Measurements from ENCODE around the gene ARHGEF18.

ARHGEF18 gene

DNA sequence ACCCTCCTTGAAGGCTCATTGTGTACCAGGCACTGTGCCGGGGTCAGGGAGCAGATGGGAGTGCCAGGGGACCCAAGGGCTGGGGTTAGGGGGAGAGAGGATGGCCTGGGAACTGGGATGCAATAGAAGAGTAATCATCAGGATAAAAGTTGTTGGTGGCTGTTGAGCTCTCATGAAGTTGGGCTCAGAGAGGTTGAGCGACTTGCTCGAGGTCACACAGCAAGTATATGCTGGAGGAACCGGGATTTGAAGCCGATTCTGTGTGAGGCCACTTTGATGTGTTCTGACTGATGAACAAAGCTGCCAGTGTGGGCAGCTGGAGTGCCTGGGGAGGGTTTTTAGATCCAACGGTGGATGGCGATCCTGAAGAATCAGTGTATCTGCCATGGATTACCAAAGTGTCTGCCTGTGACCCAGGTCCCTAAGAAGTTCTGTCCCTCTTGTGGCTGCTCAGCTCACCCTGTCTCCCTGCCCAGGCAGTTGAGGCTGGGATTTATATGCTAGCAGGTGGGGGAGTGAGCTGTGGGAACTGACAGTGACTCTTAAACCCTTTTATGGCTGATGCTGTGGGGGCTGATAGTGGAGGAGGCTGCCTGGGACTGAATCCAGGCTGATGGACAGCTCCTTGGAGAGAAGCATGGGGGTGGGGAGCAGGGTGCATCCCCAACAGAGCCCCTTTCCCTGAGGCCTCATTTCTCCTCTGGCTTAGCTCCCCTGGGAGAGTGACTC lies 8.3 kb downstream of the ARHGEF18 start:
- TF ChIP-seq ZNF565 (CRISPR knock-in tag; conservative IDR thresholded peaks at IDR 0.05; ENCODE audit: low read depth) (no peak), TOX (CRISPR knock-in tag; IDR thresholded peaks at IDR 0.05; ENCODE audit: borderline replicate concordance) (no peak), GLIS3 (CRISPR knock-in tag; IDR thresholded peaks at IDR 0.05) (no peak), ISL1 (CRISPR knock-in tag; IDR thresholded peaks at IDR 0.05) (no peak)
- TF ChIP-seq, protein P1, sequence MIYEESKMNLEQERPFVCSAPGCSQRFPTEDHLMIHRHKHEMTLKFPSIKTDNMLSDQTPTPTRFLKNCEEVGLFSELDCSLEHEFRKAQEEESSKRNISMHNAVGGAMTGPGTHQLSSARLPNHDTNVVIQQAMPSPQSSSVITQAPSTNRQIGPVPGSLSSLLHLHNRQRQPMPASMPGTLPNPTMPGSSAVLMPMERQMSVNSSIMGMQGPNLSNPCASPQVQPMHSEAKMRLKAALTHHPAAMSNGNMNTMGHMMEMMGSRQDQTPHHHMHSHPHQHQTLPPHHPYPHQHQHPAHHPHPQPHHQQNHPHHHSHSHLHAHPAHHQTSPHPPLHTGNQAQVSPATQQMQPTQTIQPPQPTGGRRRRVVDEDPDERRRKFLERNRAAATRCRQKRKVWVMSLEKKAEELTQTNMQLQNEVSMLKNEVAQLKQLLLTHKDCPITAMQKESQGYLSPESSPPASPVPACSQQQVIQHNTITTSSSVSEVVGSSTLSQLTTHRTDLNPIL (CRISPR knock-in tag; IDR thresholded peaks at IDR 0.05; ENCODE audit: low read depth), result no peak
- ATAC-seq, result no peak

DNA sequence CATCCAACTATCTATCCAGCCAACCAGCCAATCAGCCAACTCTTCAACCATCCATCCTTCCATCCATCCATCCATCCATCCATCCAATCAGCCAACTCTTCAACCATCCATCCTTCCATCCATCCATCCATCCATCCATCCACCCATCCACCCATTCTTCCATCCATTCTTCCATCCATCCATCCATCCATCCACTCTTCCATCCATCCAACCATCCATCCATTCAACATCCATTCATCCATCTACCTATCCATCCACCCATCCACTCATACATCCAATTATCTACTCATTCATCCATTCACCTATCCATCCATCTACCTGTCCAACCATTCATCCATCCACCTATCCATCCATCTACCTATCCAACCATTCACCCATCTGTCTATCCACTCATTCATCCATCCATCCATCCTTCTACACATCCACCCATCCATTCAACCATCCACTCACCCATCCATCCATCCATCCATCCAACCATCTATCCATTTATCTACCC lies 9.4 kb downstream of the ARHGEF18 start:
- no peak for ATAC-seq

DNA sequence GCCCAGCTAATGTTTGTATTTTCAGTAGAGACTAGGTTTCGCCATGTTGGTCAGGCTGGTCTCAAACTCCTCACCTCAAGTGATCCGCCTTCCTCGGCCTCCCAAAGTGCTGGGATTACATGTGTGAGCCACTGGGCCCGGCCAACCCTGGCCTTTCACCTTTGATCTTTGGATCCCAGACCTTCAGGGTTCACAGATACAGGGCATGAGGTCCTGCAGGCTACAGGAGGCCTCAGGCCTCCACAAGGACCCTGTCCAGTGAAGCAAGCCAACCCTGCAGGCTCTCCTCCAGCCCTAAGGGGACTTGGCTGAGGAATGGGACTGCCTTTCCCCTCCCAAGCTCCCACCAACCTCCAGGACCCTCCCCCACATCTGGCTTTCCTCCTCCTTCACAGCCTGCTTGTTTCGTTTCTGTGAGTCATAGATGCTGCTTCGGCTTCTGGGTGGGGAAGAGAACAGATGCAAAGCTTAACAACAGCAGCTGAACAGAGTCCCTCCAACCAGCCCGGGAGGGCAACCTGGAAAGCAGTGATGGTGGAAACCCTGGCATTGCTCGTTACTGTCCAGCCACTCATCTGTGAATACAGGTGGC lies 11.8 kb downstream of the ARHGEF18 start:
- no peak for ATAC-seq
- TF ChIP-seq ESRRG (CRISPR knock-in tag; IDR thresholded peaks at IDR 0.05) (no peak), ZNF565 (CRISPR knock-in tag; conservative IDR thresholded peaks at IDR 0.05; ENCODE audit: low read depth) (no peak), ZNF8 (CRISPR knock-in tag; IDR thresholded peaks at IDR 0.05) (no peak), ARNTL (CRISPR knock-in tag; IDR thresholded peaks at IDR 0.05; ENCODE audit: borderline replicate concordance, low read depth) (no peak), OSR1 (CRISPR knock-in tag; IDR thresholded peaks at IDR 0.05) (no peak)
- TF ChIP-seq, protein P2, sequence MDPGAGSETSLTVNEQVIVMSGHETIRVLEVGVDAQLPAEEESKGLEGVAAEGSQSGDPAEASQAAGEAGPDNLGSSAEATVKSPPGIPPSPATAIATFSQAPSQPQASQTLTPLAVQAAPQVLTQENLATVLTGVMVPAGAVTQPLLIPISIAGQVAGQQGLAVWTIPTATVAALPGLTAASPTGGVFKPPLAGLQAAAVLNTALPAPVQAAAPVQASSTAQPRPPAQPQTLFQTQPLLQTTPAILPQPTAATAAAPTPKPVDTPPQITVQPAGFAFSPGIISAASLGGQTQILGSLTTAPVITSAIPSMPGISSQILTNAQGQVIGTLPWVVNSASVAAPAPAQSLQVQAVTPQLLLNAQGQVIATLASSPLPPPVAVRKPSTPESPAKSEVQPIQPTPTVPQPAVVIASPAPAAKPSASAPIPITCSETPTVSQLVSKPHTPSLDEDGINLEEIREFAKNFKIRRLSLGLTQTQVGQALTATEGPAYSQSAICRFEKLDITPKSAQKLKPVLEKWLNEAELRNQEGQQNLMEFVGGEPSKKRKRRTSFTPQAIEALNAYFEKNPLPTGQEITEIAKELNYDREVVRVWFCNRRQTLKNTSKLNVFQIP (CRISPR knock-in tag; IDR thresholded peaks at IDR 0.05; ENCODE audit: borderline replicate concordance, low read depth), result no peak

More for the DNA sequence above, 9.4 kb downstream of the ARHGEF18 start:
- TF ChIP-seq ISL1 (CRISPR knock-in tag; IDR thresholded peaks at IDR 0.05) (no peak), ESRRG (CRISPR knock-in tag; IDR thresholded peaks at IDR 0.05) (no peak), TOX (CRISPR knock-in tag; IDR thresholded peaks at IDR 0.05; ENCODE audit: borderline replicate concordance) (no peak), OSR1 (CRISPR knock-in tag; IDR thresholded peaks at IDR 0.05) (no peak), RARB (CRISPR knock-in tag; IDR thresholded peaks at IDR 0.05) (no peak), ZC3H10 (CRISPR knock-in tag; IDR thresholded peaks at IDR 0.05) (no peak)
- TF ChIP-seq, protein P3, sequence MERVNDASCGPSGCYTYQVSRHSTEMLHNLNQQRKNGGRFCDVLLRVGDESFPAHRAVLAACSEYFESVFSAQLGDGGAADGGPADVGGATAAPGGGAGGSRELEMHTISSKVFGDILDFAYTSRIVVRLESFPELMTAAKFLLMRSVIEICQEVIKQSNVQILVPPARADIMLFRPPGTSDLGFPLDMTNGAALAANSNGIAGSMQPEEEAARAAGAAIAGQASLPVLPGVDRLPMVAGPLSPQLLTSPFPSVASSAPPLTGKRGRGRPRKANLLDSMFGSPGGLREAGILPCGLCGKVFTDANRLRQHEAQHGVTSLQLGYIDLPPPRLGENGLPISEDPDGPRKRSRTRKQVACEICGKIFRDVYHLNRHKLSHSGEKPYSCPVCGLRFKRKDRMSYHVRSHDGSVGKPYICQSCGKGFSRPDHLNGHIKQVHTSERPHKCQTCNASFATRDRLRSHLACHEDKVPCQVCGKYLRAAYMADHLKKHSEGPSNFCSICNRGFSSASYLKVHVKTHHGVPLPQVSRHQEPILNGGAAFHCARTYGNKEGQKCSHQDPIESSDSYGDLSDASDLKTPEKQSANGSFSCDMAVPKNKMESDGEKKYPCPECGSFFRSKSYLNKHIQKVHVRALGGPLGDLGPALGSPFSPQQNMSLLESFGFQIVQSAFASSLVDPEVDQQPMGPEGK (CRISPR knock-in tag; IDR thresholded peaks at IDR 0.05; ENCODE audit: borderline replicate concordance), result no peak

DNA sequence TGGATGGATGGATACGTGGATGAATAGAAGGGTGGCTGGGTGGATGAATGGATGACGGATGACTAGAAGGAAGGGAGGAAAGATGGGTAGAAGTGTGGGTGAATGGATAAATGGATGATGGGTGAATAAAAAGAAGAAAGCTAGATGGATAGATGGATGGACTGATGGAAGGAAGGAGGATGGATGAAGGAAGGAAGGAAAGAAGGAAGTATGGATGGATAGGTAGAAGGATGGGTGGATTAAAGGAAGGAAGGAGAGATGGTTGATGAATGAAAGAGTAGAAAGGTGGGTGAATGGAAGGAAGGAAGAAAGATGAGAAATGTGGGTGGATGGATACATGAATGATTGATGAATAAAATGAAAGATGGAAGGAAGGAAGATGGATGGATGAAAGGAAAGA lies 14.5 kb downstream of the ARHGEF18 start:
- ATAC-seq, result no peak
- TF ChIP-seq ZNF70 (CRISPR knock-in tag; IDR thresholded peaks at IDR 0.05), result no peak
- TF ChIP-seq, protein P1 (CRISPR knock-in tag; IDR thresholded peaks at IDR 0.05; ENCODE audit: low read depth), result no peak
- no peak for TF ChIP-seq CSDC2 (CRISPR knock-in tag; IDR thresholded peaks at IDR 0.05)
- TF ChIP-seq ZFP30 (CRISPR knock-in tag; IDR thresholded peaks at IDR 0.05), result no peak
- TF ChIP-seq, protein P4, sequence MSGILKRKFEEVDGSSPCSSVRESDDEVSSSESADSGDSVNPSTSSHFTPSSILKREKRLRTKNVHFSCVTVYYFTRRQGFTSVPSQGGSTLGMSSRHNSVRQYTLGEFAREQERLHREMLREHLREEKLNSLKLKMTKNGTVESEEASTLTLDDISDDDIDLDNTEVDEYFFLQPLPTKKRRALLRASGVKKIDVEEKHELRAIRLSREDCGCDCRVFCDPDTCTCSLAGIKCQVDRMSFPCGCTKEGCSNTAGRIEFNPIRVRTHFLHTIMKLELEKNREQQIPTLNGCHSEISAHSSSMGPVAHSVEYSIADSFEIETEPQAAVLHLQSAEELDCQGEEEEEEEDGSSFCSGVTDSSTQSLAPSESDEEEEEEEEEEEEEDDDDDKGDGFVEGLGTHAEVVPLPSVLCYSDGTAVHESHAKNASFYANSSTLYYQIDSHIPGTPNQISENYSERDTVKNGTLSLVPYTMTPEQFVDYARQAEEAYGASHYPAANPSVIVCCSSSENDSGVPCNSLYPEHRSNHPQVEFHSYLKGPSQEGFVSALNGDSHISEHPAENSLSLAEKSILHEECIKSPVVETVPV (CRISPR knock-in tag; IDR thresholded peaks at IDR 0.05), result no peak
- TF ChIP-seq, protein P2 (CRISPR knock-in tag; IDR thresholded peaks at IDR 0.05; ENCODE audit: borderline replicate concordance, low read depth), result no peak
- TF ChIP-seq, protein P3 (CRISPR knock-in tag; IDR thresholded peaks at IDR 0.05; ENCODE audit: borderline replicate concordance), result no peak
- no peak for TF ChIP-seq ZNF565 (CRISPR knock-in tag; conservative IDR thresholded peaks at IDR 0.05; ENCODE audit: low read depth)
- TF ChIP-seq ARNTL (CRISPR knock-in tag; IDR thresholded peaks at IDR 0.05; ENCODE audit: borderline replicate concordance, low read depth), result no peak
- no peak for TF ChIP-seq PPARA (CRISPR knock-in tag; IDR thresholded peaks at IDR 0.05; ENCODE audit: borderline replicate concordance)
- no peak for TF ChIP-seq GLIS3 (CRISPR knock-in tag; IDR thresholded peaks at IDR 0.05)
- TF ChIP-seq BACH2 (CRISPR knock-in tag; IDR thresholded peaks at IDR 0.05; ENCODE audit: borderline replicate concordance), result no peak
